Activated CD4-positive, alpha-beta T cell treated with anti-CD3 and anti-CD28 coated beads for 24 hours (primary cell): ENCODE measurements around the gene CIDEB.

Experiments used
- DNase-seq, 2 donors: peaks; one replicate each; pipeline ENCODE4 v3.0.0-alpha.2; 2020; ENCODE audit warnings: low read depth in 2 of 2

Gene CIDEB

DNA sequence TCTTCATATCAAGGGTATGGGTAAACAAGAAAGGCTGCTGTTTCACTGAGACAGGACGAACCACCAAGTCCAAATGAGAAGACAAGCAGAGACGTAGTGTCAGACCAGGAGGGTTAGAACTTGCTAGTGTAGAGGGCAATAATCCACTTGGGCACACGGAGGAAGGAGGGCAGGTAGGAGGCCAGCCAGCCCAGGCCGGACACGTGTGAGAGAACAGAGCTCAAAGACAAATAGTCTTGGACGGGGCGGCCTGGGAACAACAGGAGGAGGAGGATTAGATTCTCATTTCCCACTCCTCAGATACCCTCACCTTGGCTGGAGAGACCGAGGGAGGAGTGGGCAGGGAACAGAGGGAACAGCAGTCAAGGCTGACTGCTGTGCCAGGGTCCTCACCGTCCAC is 17.0 kb downstream of the CIDEB start:
- no peak for DNase-seq

DNA sequence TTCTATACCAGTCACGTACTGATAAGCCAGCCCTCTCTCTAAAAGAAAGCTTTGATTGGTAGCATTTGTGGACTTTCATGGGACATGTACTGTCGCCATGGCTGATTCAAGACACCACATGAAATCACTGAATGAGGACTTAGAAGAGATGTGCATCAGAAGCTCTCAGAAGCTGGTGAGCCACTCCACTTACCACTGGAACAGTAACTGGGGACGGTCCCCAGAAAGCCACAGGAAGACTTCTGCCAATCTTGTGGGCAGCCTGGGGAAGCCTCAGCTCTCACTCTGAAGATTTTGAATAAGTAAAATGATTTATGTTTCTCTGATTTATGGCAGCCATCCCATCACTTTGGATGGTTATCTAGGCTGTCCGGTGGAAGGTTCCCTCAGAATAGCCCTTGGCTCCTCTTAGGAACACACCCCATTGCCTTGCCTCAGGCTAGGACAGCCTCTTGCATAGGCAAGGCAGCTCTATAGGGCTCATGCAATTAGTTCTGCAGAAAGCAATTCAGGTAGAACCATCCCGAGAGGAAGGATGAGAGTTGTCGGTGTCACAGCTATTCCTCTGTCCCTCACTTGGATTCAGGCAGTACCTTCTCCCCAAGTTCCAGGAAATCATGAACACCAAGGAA is 18.0 kb downstream of the CIDEB start:
- DNase-seq = peak; percentile 33 to 50

DNA sequence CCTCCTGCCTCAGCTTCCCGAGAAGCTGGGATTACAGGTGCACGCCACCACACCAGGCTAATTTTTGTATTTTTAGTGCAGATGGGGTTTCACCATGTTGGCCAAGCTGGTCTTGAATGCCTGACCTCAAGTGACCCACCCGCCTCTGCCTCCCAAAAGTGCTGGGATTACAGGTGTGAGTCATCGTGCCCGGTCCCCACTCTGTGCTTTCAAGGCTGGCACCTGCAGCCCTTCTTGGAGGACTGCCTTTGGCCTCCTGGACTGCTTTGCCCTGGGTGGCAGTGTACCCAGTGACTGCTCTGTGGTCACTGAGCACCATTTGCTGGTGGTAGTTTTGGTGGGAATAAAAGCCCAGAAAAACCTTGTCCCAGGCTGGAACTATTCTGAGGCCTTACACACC is 20.8 kb downstream of the CIDEB start:
- DNase-seq = no peak

- no peak for DNase-seq
Measured at GRCh38 chr14:24285351-24285750, 22.4 kb downstream of the CIDEB start.

DNA sequence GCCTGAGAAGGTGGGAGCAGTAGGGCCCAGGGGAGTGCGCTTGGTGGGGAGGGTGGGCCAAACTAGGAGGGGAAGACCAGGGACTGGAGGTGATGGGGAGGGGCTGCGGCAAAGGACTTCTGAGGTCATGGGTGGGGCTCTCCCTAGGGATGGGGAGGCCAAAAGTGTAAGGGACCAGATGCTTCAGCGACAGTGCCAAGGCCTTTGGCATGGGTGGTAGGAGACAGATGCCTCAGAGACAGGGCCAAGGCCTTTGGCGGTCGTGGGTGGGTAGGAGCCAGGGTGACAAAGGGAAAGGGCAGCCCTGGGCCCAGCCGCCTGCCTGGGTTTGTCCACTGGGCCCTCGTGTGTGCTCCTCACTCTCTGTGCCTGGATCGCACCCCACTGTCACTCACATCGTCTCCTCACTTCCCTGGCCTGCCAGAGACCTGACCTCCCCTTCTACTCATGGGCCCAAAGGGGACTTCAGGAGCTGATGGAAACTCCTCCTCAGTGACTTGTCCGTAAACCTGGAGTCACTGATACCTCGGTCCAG is 23.2 kb downstream of the CIDEB start:
- DNase-seq = no peak

DNA sequence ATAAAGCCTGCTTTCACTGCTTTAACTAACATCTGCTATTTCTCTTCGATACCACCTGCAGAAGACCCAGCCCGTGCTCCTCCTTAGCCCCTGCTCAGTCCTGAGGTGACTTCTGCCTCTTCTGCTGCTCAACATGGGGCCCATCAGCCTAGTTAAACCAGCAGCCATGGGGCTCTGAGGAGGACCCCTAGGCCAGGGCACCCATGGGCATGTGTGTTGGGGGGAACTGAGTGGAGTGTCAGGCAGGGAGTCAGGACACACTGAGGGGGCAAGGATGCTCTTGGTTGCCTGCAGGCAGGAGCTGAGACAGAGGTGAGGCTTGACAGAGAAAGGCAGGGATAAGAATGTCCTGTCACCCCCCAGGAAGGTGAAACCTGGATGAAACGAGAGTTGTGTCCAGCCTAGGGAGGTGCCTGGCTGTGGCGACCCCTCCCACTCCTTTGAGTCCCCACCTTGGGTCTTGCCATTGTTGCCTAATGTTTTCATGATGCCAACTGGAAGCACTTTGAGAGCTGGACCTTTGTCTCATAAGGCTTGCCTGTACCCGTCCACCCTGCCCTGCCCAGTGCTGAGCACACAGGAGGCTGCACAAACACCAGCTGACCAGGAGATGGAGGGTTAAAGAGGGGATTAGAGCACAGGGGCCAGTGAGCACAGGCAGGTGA is 23.8 kb downstream of the CIDEB start:
- DNase-seq = no peak

- DNase-seq = no peak
Measured at GRCh38 chr14:24282736-24283135, 25.0 kb downstream of the CIDEB start.

DNA sequence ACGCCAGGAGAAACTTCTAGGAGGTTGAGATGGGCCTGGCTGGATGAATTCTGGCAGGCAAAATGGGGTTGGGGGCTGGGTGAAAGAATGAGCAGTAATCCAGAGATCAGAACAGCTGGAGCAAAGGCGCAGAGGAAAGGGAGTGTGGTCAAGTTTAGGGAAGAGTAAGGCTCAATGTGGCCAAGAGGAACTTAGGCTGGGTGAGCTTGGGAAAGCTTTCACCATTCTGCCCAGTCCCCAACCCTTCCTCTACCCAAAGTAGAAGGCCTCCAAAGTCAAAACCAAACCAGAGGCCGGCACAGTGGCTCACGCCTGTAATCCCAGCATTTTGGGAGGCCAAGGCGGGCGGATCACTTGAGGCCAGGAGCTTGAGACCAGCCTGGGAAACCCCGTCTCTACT is 26.1 kb downstream of the CIDEB start:
- DNase-seq = no peak

- DNase-seq = no peak
Measured at GRCh38 chr14:24280797-24281460, 26.8 kb downstream of the CIDEB start.

- DNase-seq = peak in 1 of 2 donors; percentile 46
Measured at GRCh38 chr14:24279301-24280186, 28.2 kb downstream of the CIDEB start.

GRCh38 chr14:24278424-24278823 is 29.4 kb downstream of the CIDEB start:
- no peak for DNase-seq

DNA sequence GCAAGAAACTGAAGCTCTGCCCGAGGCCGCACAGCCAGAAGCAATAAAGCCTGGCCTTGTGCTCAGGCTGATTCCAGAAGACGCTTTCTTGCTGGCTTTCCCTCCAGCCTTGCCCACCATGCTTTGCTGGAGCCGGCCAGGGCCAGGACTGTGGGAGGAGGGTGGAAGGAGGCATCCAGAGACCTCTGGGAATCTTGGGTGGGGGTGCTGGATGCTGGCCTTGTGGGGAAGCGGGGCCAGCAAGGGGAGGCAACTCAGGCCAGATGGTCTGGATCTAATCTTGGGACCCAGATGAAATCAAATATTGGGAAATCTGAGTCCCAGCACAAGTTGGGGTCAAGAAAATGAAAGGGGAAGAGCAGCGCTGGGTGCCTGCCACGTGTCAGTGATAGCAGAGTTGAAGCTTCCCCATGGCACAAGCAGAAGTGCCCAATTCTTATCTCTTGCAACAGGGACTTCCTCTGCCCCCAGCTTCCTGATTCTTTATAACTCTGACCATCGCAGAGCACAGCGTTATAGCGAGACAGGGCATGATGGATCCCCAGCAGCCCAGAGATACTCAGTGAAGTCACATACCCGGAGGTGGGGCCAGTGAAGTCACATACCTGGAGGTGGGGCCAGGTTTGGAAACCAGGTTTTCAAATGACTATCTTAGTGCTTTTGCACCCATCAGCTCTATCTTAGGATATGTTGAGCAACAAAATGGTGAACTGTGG is 30.0 kb downstream of the CIDEB start:
- DNase-seq = no peak

GRCh38 chr14:24277071-24277470 is 30.7 kb downstream of the CIDEB start:
- DNase-seq = no peak

DNA sequence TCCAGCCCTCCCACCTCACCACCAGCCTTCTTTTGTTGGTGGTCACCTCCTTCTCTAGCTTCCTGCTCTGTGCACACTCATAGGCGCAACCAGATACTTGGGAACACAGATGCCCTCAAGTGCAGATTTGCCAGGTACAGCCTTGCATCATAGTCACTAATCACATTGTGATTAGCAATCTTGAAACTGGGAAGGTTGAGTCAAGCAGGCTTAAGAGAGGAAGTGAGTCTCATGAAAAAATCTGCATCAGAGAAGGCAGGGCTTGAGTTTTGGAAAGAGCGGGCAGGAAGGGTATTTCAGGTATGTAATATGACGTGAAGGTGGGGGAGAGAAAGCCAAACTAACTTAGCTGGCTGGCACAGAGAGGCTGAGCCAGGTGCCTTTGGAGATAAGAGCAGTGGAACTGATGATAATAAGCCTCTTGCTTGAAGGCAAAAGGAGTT is 33.7 kb downstream of the CIDEB start:
- DNase-seq = peak; percentile 26 to 49

- DNase-seq = no peak
Measured at GRCh38 chr14:24273422-24273998, 34.3 kb downstream of the CIDEB start.

- no peak for DNase-seq
Measured at GRCh38 chr14:24272467-24272866, 35.3 kb downstream of the CIDEB start.

- DNase-seq = no peak
Measured at GRCh38 chr14:24271834-24272263, 35.9 kb downstream of the CIDEB start.

DNA sequence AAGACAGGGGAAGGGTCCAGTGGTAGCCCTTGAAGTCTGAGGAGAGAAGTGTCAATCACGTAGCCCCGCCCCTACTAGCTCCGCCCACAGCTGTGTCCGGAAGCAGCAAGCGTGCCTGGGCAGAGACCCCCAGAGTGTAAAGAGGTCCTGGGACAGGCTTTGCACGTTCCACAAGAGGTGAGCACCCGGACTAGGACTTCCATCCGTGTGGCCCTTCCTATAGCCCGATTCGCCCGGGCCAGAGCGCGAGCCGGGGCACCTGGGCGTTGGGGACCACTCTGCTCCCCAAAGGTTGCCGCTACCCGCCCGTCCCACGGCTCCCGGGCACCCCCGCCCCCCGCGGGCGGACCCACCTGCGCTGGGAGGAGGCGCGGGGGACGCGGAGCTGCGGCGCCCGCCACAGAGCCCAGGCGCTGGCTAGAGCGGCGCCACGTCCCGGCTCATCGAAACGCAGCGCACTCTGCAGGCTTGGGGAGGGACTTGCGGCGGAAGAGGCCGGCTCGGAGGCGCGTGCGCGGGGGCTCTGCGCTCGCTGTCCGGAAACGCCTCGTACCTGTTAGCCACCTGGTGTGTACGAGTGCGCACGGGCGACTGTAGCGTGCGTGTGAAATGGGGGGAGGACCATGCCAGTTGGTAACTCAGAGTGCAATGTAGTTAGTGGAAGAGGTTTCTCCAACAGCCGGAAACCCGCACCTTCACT is 36.5 kb downstream of the CIDEB start, which contains the start of gene RABGGTA:
TSS of gene RABGGTA (minus strand) at position 464 of the 700 bp plus-strand sequence. CDS start 482 bp downstream, outside the sequence.
- peak; percentile 72 to 82 for DNase-seq

DNA sequence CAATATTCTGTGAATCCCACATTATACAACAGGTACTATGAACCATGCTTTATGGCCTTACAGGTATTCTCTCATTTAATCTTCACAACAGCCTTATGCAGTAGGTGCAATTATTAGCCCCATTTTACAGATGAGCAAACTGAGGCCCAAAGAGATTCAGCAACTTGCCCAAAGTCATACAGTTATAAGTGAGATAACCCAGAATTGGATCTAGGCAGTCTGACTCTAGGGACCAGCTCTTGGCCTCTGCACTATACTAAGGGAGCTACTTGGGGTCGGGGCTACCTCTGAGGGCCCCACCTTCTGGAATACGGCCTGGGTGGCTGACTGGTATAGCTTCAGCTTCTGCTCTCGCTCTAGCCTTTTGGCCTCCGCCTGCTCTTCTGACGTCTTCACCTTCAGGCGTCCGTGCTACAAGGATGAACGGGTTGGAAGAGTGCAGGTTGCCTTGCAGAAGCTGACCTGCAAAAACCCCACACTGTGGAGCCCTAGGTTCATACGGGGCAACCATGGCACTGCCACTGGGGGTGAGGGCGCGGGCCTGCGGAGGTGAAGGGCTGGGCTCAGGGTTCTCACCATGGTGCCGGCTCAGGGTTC is 37.1 kb downstream of the CIDEB start:
- DNase-seq = no peak
